HL-60 (cell line): ENCODE results near the gene TERB1.

ENCODE experiments used
- DNase-seq, 2 experiments: peaks; one replicate each; pipeline ENCODE4 v3.0.0-alpha.2; 2010 to 2020; ENCODE audit warnings: low read depth in 1 of 2, low spot score in 1 of 2
- H3K27ac ChIP-seq: fragments of 250-450 bp; sonication (Bioruptor Pico); replicated peaks from 2 replicates; pipeline ENCODE4 v1.5.1; 2020; ENCODE audit warnings: mild to moderate bottlenecking, moderate library complexity
- H3K27me3 ChIP-seq: fragments of 250-450 bp; sonication (Bioruptor Pico); 2 replicates; pipeline ENCODE4 v1.5.1; 2021; ENCODE audit warnings: mild to moderate bottlenecking, moderate library complexity; ENCODE audit not compliant: insufficient read depth, poor library complexity, severe bottlenecking
- H3K4me3 ChIP-seq: replicated peaks from 2 replicates; pipeline ENCODE4 v1.5.1; 2011; ENCODE audit warnings: mild to moderate bottlenecking, control low read depth, low read length; ENCODE audit not compliant: insufficient read depth
- CTCF ChIP-seq: IDR thresholded peaks from one replicate; pipeline ENCODE4 v1.5.1; 2011; ENCODE audit warnings: low read length, control low read depth, inconsistent platforms; ENCODE audit not compliant: insufficient read depth
- GABPA ChIP-seq: IDR thresholded peaks from 2 replicates; pipeline ENCODE4 v1.6.1; 2012; ENCODE audit warnings: low read depth
- POLR2AphosphoS5 ChIP-seq: IDR thresholded peaks from 2 replicates; pipeline ENCODE4 v1.6.1; 2012; ENCODE audit warnings: low read depth
- REST ChIP-seq: IDR thresholded peaks from 2 replicates; pipeline ENCODE4 v1.6.1; 2012; ENCODE audit warnings: low read depth; ENCODE audit not compliant: insufficient replicate concordance
- SPI1 ChIP-seq: IDR thresholded peaks from 2 replicates; pipeline ENCODE4 v1.6.1; 2012; ENCODE audit warnings: low read depth, mild to moderate bottlenecking, borderline replicate concordance

TERB1 gene

GRCh38 chr16:66776457-66776856 lies 24.9 kb downstream of the TERB1 start:
- TF ChIP-seq GABPA (no peak), SPI1 (no peak), REST (no peak), CTCF (no peak), POLR2AphosphoS5 (no peak)
- no peaks in the 10 kb centered on the region for H3K27me3 ChIP-seq
- no peak for DNase-seq
- H3K27ac ChIP-seq, result no peak overlapping the region
- H3K4me3 ChIP-seq, result no peak overlapping the region

- Histone ChIP-seq H3K4me3 (no peak overlapping the region), H3K27ac (no peak overlapping the region), H3K27me3 (no peaks in the 10 kb centered on the region)
- DNase-seq, result no peak
- TF ChIP-seq POLR2AphosphoS5 (no peak), SPI1 (peak; percentile 62; the same call in 1 of the 2 replicates)
Measured at GRCh38 chr16:66774981-66775380, 26.4 kb downstream of the TERB1 start.

GRCh38 chr16:66758086-66758485 lies 43.3 kb downstream of the TERB1 start:
- Histone ChIP-seq H3K27me3 (no peaks in the 10 kb centered on the region), H3K27ac (no peak overlapping the region), H3K4me3 (no peak overlapping the region)
- no peak for DNase-seq
- TF ChIP-seq REST (no peak), CTCF (no peak), POLR2AphosphoS5 (no peak), GABPA (no peak), SPI1 (no peak)

GRCh38 chr16:66754819-66755218 lies 46.6 kb downstream of the TERB1 start:
- H3K27ac ChIP-seq, result no peak overlapping the region

More at GRCh38 chr16:66754819-66755218, 46.6 kb downstream of the TERB1 start:
- H3K27me3 ChIP-seq, result no peaks in the 10 kb centered on the region
- TF ChIP-seq SPI1 (no peak), GABPA (no peak), CTCF (no peak), POLR2AphosphoS5 (no peak), REST (no peak)
- no peak overlapping the region for H3K4me3 ChIP-seq
- DNase-seq, result no peak
